Measurements from ENCODE around the gene UCHL3.
"Not testable (repeated sequence)": the region's sequence is repeated elsewhere in the genome, so short reads cannot be mapped to it uniquely, and the experiment has no call there.

The UCHL3 gene

GRCh38 chr13:75541287-75541686 is 8.3 kb upstream of the UCHL3 start:
- no peak overlapping the region for H3K9ac ChIP-seq (ENCODE audit: insufficient read length)
- no peak for DNase-seq (ENCODE audit: low read depth, low spot score)
- no peak overlapping the region for H3K27ac ChIP-seq

GRCh38 chr13:75541961-75542360 is 7.6 kb upstream of the UCHL3 start:
- no peak overlapping the region for H3K27ac ChIP-seq

More at GRCh38 chr13:75541287-75541686, 8.3 kb upstream of the UCHL3 start:
- no peak overlapping the region for H3K4me3 ChIP-seq
- no peaks in the 10 kb centered on the region for H3K36me3 ChIP-seq (ENCODE audit: insufficient read depth, low read length)
- H3K9me3 ChIP-seq (ENCODE audit: low read depth, low read length): no peaks in the 10 kb centered on the region
- TF ChIP-seq POLR2AphosphoS5 (IDR thresholded peaks at IDR 0.05; ENCODE audit: borderline replicate concordance, low read depth, low read length): no peak
- no peak for TF ChIP-seq EZH2 (IDR thresholded peaks at IDR 0.05)
- no peak for TF ChIP-seq FOXP2 (optimal IDR thresholded peaks at IDR 0.05; ENCODE audit: control extremely low read depth, extremely low read length, insufficient read depth)

GRCh38 chr13:75544681-75545330 is 4.8 kb upstream of the UCHL3 start:
- Histone ChIP-seq H3K36me3 (ENCODE audit: insufficient read depth, low read length) (no peaks in the 10 kb centered on the region), H3K9ac (ENCODE audit: insufficient read length) (no peak overlapping the region), H3K27ac (no peak overlapping the region), H3K4me3 (no peak overlapping the region), H3K9me3 (ENCODE audit: low read depth, low read length) (no peaks in the 10 kb centered on the region)
- DNase-seq (ENCODE audit: low read depth, low spot score): no peak
- TF ChIP-seq EZH2 (IDR thresholded peaks at IDR 0.05) (no peak), POLR2AphosphoS5 (IDR thresholded peaks at IDR 0.05; ENCODE audit: borderline replicate concordance, low read depth, low read length) (no peak), FOXP2 (optimal IDR thresholded peaks at IDR 0.05; ENCODE audit: control extremely low read depth, extremely low read length, insufficient read depth) (no peak)

More at GRCh38 chr13:75541961-75542360, 7.6 kb upstream of the UCHL3 start:
- TF ChIP-seq EZH2 (IDR thresholded peaks at IDR 0.05): no peak
- TF ChIP-seq FOXP2 (optimal IDR thresholded peaks at IDR 0.05; ENCODE audit: control extremely low read depth, extremely low read length, insufficient read depth): no peak
- no peak for TF ChIP-seq POLR2AphosphoS5 (IDR thresholded peaks at IDR 0.05; ENCODE audit: borderline replicate concordance, low read depth, low read length)
- no peak for DNase-seq (ENCODE audit: low read depth, low spot score)
- H3K36me3 ChIP-seq (ENCODE audit: insufficient read depth, low read length): no peaks in the 10 kb centered on the region
- no peaks in the 10 kb centered on the region for H3K9me3 ChIP-seq (ENCODE audit: low read depth, low read length)
- H3K9ac ChIP-seq (ENCODE audit: insufficient read length): no peak overlapping the region
- no peak overlapping the region for H3K4me3 ChIP-seq

- H3K9me3 ChIP-seq (ENCODE audit: low read depth, low read length); H3K27ac ChIP-seq; DNase-seq (ENCODE audit: low read depth, low spot score); H3K36me3 ChIP-seq (ENCODE audit: insufficient read depth, low read length); H3K9ac ChIP-seq (ENCODE audit: insufficient read length); H3K4me3 ChIP-seq: not testable (repeated sequence)
Measured at GRCh38 chr13:75545386-75545785, 4.2 kb upstream of the UCHL3 start.

- H3K27ac ChIP-seq: no peak overlapping the region
Measured at GRCh38 chr13:75547917-75548316, 1.7 kb upstream of the UCHL3 start.

GRCh38 chr13:75550159-75550567 is 572 bp downstream of the UCHL3 start:
- TF ChIP-seq EZH2 (IDR thresholded peaks at IDR 0.05): no peak
- no peak for TF ChIP-seq POLR2AphosphoS5 (IDR thresholded peaks at IDR 0.05; ENCODE audit: borderline replicate concordance, low read depth, low read length)
- TF ChIP-seq FOXP2 (optimal IDR thresholded peaks at IDR 0.05; ENCODE audit: control extremely low read depth, extremely low read length, insufficient read depth): no peak
- H3K36me3 ChIP-seq (ENCODE audit: insufficient read depth, low read length): peaks cover 14% of the 10 kb centered on the region; the same call in 1 of the 2 replicates
- peak overlapping the region; percentile 92 for H3K9ac ChIP-seq (ENCODE audit: insufficient read length)
- H3K4me3 ChIP-seq: peak overlapping the region; percentile 93
- H3K27ac ChIP-seq: no peak overlapping the region
- no peak for DNase-seq (ENCODE audit: low read depth, low spot score)
- no peaks in the 10 kb centered on the region for H3K9me3 ChIP-seq (ENCODE audit: low read depth, low read length)

More at GRCh38 chr13:75547917-75548316, 1.7 kb upstream of the UCHL3 start:
- TF ChIP-seq EZH2 (IDR thresholded peaks at IDR 0.05) (no peak), POLR2AphosphoS5 (IDR thresholded peaks at IDR 0.05; ENCODE audit: borderline replicate concordance, low read depth, low read length) (no peak), FOXP2 (optimal IDR thresholded peaks at IDR 0.05; ENCODE audit: control extremely low read depth, extremely low read length, insufficient read depth) (no peak)
- Histone ChIP-seq H3K4me3 (no peak overlapping the region), H3K36me3 (ENCODE audit: insufficient read depth, low read length) (no peaks in the 10 kb centered on the region), H3K9ac (ENCODE audit: insufficient read length) (no peak overlapping the region), H3K9me3 (ENCODE audit: low read depth, low read length) (no peaks in the 10 kb centered on the region)
- DNase-seq (ENCODE audit: low read depth, low spot score): no peak

GRCh38 chr13:75554464-75554863 is 4.9 kb downstream of the UCHL3 start:
- no peak for DNase-seq (ENCODE audit: low read depth, low spot score)
- Histone ChIP-seq H3K36me3 (ENCODE audit: insufficient read depth, low read length) (peaks cover 15% of the 10 kb centered on the region; the same call in 1 of the 2 replicates), H3K27ac (no peak overlapping the region), H3K9me3 (ENCODE audit: low read depth, low read length) (no peaks in the 10 kb centered on the region), H3K9ac (ENCODE audit: insufficient read length) (no peak overlapping the region), H3K4me3 (no peak overlapping the region)
- no peak for TF ChIP-seq FOXP2 (optimal IDR thresholded peaks at IDR 0.05; ENCODE audit: control extremely low read depth, extremely low read length, insufficient read depth)
- TF ChIP-seq EZH2 (IDR thresholded peaks at IDR 0.05): no peak
- no peak for TF ChIP-seq POLR2AphosphoS5 (IDR thresholded peaks at IDR 0.05; ENCODE audit: borderline replicate concordance, low read depth, low read length)

GRCh38 chr13:75554981-75555380 is 5.4 kb downstream of the UCHL3 start:
- H3K36me3 ChIP-seq (ENCODE audit: insufficient read depth, low read length): peaks cover 15% of the 10 kb centered on the region; the same call in 1 of the 2 replicates
- TF ChIP-seq EZH2 (IDR thresholded peaks at IDR 0.05) (no peak), POLR2AphosphoS5 (IDR thresholded peaks at IDR 0.05; ENCODE audit: borderline replicate concordance, low read depth, low read length) (no peak), FOXP2 (optimal IDR thresholded peaks at IDR 0.05; ENCODE audit: control extremely low read depth, extremely low read length, insufficient read depth) (no peak)
- H3K27ac ChIP-seq: no peak overlapping the region
- H3K9ac ChIP-seq (ENCODE audit: insufficient read length): no peak overlapping the region
- no peak for DNase-seq (ENCODE audit: low read depth, low spot score)
- no peaks in the 10 kb centered on the region for H3K9me3 ChIP-seq (ENCODE audit: low read depth, low read length)
- no peak overlapping the region for H3K4me3 ChIP-seq

GRCh38 chr13:75555836-75556235 is 6.2 kb downstream of the UCHL3 start:
- TF ChIP-seq EZH2 (IDR thresholded peaks at IDR 0.05) (no peak), POLR2AphosphoS5 (IDR thresholded peaks at IDR 0.05; ENCODE audit: borderline replicate concordance, low read depth, low read length) (no peak), FOXP2 (optimal IDR thresholded peaks at IDR 0.05; ENCODE audit: control extremely low read depth, extremely low read length, insufficient read depth) (no peak)
- Histone ChIP-seq H3K27ac (no peak overlapping the region), H3K36me3 (ENCODE audit: insufficient read depth, low read length) (peaks cover 18% of the 10 kb centered on the region; the same call in 1 of the 2 replicates), H3K9me3 (ENCODE audit: low read depth, low read length) (no peaks in the 10 kb centered on the region), H3K9ac (ENCODE audit: insufficient read length) (no peak overlapping the region), H3K4me3 (no peak overlapping the region)
- DNase-seq (ENCODE audit: low read depth, low spot score): no peak

Measured in SK-N-MC (cell line).